ENCODE measurements around the gene MRPL55. TPM values are rescaled to one million over a fixed set of nuclear protein-coding genes. Genes with fewer than 3 reads are reported as not detected.

The MRPL55 gene
- polyA plus RNA-seq, 3 donors = 99.8 to 277 (median 104) TPM

DNA sequence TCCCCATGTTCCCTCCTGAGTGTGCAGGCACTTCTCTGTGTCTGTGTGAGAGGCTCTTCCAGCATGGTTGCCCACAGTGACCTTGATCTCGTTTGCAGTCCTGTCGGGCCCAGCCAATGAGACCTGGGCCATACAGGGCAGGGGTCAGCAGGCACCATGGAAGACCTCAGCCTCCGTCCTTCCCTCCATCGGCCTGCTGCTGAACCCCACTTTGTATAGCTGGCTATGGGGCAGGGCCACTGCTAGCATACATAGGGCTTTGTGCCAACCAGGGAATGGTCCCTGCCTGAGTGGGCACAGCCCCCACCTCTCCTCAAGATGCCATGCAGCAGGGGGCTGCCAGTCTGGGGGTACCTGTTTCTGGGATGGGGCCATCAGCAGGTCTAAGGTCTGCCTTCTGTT lies 9.8 kb downstream of the MRPL55 start:
- Histone ChIP-seq H3K4me2 (replicated peaks; ENCODE audit: extremely low read depth, low read length, poor library complexity, severe bottlenecking) (no peak overlapping the region), H3K4me3 (replicated peaks in 1 of 3; ENCODE audit: low read depth in 2 of 3, low read length in 3 of 3) (no peak overlapping the region), H3K27ac (ENCODE audit: low read depth in 1 of 2, low read length in 2 of 2) (peak overlapping the region in 1 of 2 donors; percentile 30), H3K27me3 (ENCODE audit: control insufficient read depth in 2 of 2, insufficient read depth in 2 of 2, low read length in 2 of 2) (no peaks in the 10 kb centered on the region), H4K20me1 (ENCODE audit: insufficient read depth, low read length) (peaks cover 76% of the 10 kb centered on the region), H3K4me1 (ENCODE audit: control insufficient read depth in 1 of 2, insufficient read depth in 2 of 2, low read length in 2 of 2) (peaks cover 30 to 52% of the 10 kb centered on the region in 2 donors), H3K79me2 (ENCODE audit: insufficient read depth, low read length) (peaks cover 84% of the 10 kb centered on the region), H3K9me3 (replicated peaks in 1 of 2; ENCODE audit: control insufficient read depth in 1 of 2, insufficient read depth in 1 of 2, low read length in 2 of 2) (peaks cover 5 to 6% of the 10 kb centered on the region in 2 donors), H3K36me3 (replicated peaks in 1 of 2; ENCODE audit: control insufficient read depth in 1 of 2, insufficient read depth in 2 of 2, low read length in 2 of 2) (peaks cover 41 to 64% of the 10 kb centered on the region in 2 donors), H2AFZ (ENCODE audit: insufficient read depth, low read depth, low read length, poor library complexity, severe bottlenecking) (no peak overlapping the region), H3K9ac (ENCODE audit: insufficient read depth, low read length, poor library complexity, severe bottlenecking) (no peak overlapping the region)
- Mint-ChIP-seq H3K27ac (peak overlapping the region in 4 of 7 donors; percentile 8 to 61 (median 40)), H3K4me1 (peaks cover 44% of the 10 kb centered on the region), H3K36me3 (peaks cover 41 to 58% of the 10 kb centered on the region in 2 donors), H3K27me3 (ENCODE audit: low read depth in 3 of 3) (peaks cover 0 to 4% (median 3%) of the 10 kb centered on the region in 3 donors), H3K9me3 (peaks cover 4 to 7% (median 5%) of the 10 kb centered on the region in 7 donors), H3K4me3 (no peak overlapping the region)
- 89% methylated on average over 4 of the region's 4 CpGs for WGBS (ENCODE audit: insufficient coverage)
- TF ChIP-seq, protein P1, sequence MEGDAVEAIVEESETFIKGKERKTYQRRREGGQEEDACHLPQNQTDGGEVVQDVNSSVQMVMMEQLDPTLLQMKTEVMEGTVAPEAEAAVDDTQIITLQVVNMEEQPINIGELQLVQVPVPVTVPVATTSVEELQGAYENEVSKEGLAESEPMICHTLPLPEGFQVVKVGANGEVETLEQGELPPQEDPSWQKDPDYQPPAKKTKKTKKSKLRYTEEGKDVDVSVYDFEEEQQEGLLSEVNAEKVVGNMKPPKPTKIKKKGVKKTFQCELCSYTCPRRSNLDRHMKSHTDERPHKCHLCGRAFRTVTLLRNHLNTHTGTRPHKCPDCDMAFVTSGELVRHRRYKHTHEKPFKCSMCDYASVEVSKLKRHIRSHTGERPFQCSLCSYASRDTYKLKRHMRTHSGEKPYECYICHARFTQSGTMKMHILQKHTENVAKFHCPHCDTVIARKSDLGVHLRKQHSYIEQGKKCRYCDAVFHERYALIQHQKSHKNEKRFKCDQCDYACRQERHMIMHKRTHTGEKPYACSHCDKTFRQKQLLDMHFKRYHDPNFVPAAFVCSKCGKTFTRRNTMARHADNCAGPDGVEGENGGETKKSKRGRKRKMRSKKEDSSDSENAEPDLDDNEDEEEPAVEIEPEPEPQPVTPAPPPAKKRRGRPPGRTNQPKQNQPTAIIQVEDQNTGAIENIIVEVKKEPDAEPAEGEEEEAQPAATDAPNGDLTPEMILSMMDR (IDR thresholded peaks at IDR 0.05) = no peak
- no peak for DNase-seq
- intact Hi-C loops (cut with micrococcal nuclease) = no loop called here

- Histone ChIP-seq H3K27ac (ENCODE audit: low read depth in 1 of 2, low read length in 2 of 2) (no peak overlapping the region), H3K9me3 (replicated peaks in 1 of 2; ENCODE audit: control insufficient read depth in 1 of 2, insufficient read depth in 1 of 2, low read length in 2 of 2) (peaks cover 9 to 15% of the 10 kb centered on the region in 2 donors), H2AFZ (ENCODE audit: insufficient read depth, low read depth, low read length, poor library complexity, severe bottlenecking) (no peak overlapping the region), H3K27me3 (ENCODE audit: control insufficient read depth in 2 of 2, insufficient read depth in 2 of 2, low read length in 2 of 2) (no peaks in the 10 kb centered on the region), H3K4me1 (ENCODE audit: control insufficient read depth in 1 of 2, insufficient read depth in 2 of 2, low read length in 2 of 2) (peaks cover 21 to 42% of the 10 kb centered on the region in 2 donors), H3K79me2 (ENCODE audit: insufficient read depth, low read length) (peaks cover 87% of the 10 kb centered on the region), H4K20me1 (ENCODE audit: insufficient read depth, low read length) (peaks cover 85% of the 10 kb centered on the region), H3K9ac (ENCODE audit: insufficient read depth, low read length, poor library complexity, severe bottlenecking) (no peak overlapping the region), H3K4me2 (replicated peaks; ENCODE audit: extremely low read depth, low read length, poor library complexity, severe bottlenecking) (no peak overlapping the region), H3K4me3 (replicated peaks in 1 of 3; ENCODE audit: low read depth in 2 of 3, low read length in 3 of 3) (no peak overlapping the region), H3K36me3 (replicated peaks in 1 of 2; ENCODE audit: control insufficient read depth in 1 of 2, insufficient read depth in 2 of 2, low read length in 2 of 2) (peaks cover 41 to 70% of the 10 kb centered on the region in 2 donors)
- Mint-ChIP-seq H3K4me3 (no peak overlapping the region), H3K36me3 (peaks cover 44 to 67% of the 10 kb centered on the region in 2 donors), H3K9me3 (peaks cover 5 to 16% (median 10%) of the 10 kb centered on the region in 7 donors), H3K27ac (peak overlapping the region in 2 of 7 donors; percentile 13 to 79), H3K27me3 (ENCODE audit: low read depth in 3 of 3) (peaks cover 0 to 4% (median 3%) of the 10 kb centered on the region in 3 donors), H3K4me1 (peaks cover 35% of the 10 kb centered on the region)
- WGBS (ENCODE audit: insufficient coverage) = 92% methylated on average over 26 of the region's 28 CpGs
- TF ChIP-seq, protein P1 (IDR thresholded peaks at IDR 0.05) = no peak
- intact Hi-C loops (cut with micrococcal nuclease) = no loop called here
- DNase-seq = peak in 1 of 3 donors; percentile 4
These were observed 10.7 kb downstream of the MRPL55 start for GRCh38 chr1:228098323-228098931.

All from CD14-positive monocyte (primary cell).